CD4-positive, alpha-beta T cell treated with Interleukin-10 for 1 hour (primary cell): ENCODE measurements around the gene EXOSC1.
"Not testable (repeated sequence)": the region's sequence is repeated elsewhere in the genome, so short reads cannot be mapped to it uniquely, and the experiment has no call there.

Experiments
- DNase-seq: peaks from one replicate; pipeline ENCODE4 v3.0.0-alpha.2; 2020

EXOSC1 gene

GRCh38 chr10:97407211-97407951 is 38.4 kb downstream of the EXOSC1 start:
- peak; percentile 84 for DNase-seq

GRCh38 chr10:97406483-97406882 is 39.3 kb downstream of the EXOSC1 start:
- not testable (repeated sequence) for DNase-seq

- no peak for DNase-seq
Observed at GRCh38 chr10:97406064-97406463, 39.7 kb downstream of the EXOSC1 start.

- DNase-seq: no peak
Observed at GRCh38 chr10:97404044-97404443, 41.8 kb downstream of the EXOSC1 start.

GRCh38 chr10:97401455-97401919 is 44.3 kb downstream of the EXOSC1 start:
- no peak for DNase-seq

- peak; percentile 96 for DNase-seq
Observed at GRCh38 chr10:97400665-97401454, 44.9 kb downstream of the EXOSC1 start, which contains the start of gene RRP12. Gene RRP12 (minus strand): TSS chr10:97401340. CDS start chr10:97401231, 109 bp downstream.

GRCh38 chr10:97399843-97400545 is 45.8 kb downstream of the EXOSC1 start:
- DNase-seq: peak; percentile 53

GRCh38 chr10:97396056-97396455 is 49.8 kb downstream of the EXOSC1 start:
- DNase-seq: no peak

- DNase-seq: no peak
Observed at GRCh38 chr10:97393034-97393573, 52.7 kb downstream of the EXOSC1 start.

- DNase-seq: no peak
Observed at GRCh38 chr10:97390091-97390490, 55.7 kb downstream of the EXOSC1 start.

- no peak for DNase-seq
Observed at GRCh38 chr10:97388152-97388551, 57.7 kb downstream of the EXOSC1 start.
